HG03066 (cell line): Measurements from ENCODE around the gene SVBP.
"Not testable (repeated sequence)": the region's sequence is repeated elsewhere in the genome, so short reads cannot be mapped to it uniquely, and the experiment has no call there.

Experiments used
- ATAC-seq: cut with Tn5 transposase; IDR thresholded peaks from one replicate; pipeline ENCODE4 v1.9.1; 2021; ENCODE audit warnings: low read depth; ENCODE audit not compliant: unreplicated experiment

SVBP gene

DNA sequence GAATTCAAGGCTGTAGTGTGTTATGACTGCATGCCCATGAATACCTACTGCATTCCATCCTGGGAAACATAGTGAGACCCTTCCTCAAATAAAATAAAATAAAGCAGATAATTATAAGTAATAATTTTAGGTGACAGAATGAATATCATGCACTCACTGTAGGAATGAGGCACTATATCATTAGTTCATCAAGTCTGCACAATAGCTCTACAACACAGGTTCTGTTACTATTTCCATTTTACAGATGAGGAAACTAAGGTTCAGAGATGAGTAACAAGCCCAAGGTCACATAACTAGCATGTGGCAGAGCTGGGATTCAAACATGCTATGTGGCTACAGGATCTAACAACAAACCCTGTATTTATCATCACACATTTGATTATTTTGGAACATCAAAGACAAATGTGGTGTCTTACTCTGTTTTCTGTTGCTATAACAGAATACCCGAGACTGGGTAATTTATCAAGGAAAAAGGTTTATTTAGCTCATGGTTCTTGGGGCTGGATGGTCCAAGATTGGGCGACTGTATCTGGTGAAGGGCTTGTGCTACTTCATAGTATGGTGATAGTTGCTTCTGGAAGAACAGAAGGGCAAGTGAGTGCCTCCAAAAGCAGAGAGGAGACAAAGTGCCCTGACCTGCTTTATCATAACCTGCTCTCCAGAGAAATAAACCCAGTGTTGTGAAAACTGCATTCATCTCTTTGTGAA lies 24.4 kb upstream of the SVBP start:
- ATAC-seq, result no peak

DNA sequence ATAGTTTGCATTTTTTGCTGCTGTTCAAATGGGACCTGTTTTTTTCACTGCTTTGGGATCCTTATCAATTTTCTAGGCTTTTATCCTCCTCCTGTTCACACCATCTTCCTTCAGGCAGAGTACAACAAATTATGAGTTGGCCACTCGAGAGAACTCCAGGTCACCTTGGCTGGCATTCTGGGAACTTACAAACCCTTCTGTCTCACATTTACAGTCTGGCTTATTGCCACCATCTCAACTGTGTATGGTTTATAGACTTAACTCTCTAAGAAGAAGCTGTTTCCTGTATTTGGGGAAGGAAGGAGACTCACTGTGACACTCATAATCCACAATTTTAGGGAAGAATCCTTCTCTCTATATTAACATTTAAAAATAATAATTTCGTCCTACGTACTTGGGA lies 23.8 kb upstream of the SVBP start:
- ATAC-seq, result no peak

DNA sequence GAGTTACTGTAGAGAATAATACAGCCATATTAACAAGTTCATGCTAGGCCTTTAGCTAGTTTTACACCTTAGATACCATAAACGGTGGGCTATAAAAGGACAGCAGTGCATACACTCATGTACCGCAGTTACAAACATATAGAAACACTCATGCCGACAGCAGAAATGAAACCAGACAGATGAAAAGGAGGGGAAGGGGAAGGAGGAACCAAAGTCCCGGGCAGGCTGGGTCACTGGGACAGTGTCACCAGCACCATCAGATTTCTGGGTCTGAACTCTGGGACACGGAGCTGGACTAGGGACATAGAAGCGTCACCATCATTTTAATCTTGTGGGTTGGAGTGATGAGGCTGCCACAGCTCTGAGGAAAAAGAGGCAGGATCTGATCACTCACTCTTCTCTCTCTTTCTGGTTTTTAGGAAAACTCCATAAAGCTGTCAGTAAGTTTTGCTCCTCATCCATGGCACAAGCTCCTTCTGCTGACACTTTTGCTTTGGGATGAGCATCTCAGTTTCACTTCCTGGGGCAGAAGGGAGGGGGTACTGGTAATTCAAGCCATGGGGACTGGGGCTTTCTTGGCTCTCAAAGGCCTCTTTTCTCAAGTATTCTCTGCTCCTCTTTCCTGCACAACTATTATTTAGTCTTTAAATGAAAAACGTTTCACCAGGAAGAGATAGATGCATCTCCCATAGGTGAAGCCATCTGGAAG lies 21.4 kb upstream of the SVBP start:
- ATAC-seq, result no peak

DNA sequence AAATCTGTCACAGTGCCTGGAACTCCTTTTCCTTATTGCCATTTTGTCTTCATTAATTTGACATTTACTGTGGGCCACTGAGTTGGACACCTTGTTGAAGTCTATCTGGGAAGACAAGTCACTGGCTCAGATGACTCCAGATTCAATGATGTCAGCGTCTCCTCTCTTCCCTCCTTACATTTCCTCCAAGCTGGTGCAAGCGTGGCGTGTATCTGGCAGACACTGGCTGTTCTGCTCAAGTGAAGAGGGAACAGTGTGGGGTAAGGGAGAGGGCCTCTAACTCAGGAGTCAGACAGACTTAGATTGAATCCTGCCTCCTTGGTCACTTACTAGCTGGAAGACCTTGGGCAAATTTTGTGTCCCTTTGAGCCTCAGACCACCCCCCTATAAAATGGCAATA lies 20.5 kb upstream of the SVBP start:
- no peak for ATAC-seq

DNA sequence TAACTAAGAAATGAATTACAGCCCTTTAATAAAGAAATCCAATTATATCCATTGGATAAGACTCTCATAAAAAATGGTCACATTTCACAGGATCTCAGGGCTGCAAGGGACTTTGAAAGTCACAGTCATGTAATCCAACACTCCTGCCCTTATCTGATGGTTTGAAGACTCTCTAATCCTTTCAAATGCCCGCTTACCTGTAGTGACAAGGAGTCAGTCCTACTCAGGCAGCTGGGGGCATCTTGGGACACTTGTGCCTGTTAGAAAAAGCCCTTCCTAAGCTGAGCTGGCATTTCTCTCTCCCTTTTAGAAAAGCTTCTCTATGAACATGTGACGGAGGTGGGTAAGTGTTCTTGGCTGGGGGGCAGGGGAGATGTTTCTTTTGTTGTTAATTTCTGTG lies 18.2 kb upstream of the SVBP start:
- no peak for ATAC-seq

DNA sequence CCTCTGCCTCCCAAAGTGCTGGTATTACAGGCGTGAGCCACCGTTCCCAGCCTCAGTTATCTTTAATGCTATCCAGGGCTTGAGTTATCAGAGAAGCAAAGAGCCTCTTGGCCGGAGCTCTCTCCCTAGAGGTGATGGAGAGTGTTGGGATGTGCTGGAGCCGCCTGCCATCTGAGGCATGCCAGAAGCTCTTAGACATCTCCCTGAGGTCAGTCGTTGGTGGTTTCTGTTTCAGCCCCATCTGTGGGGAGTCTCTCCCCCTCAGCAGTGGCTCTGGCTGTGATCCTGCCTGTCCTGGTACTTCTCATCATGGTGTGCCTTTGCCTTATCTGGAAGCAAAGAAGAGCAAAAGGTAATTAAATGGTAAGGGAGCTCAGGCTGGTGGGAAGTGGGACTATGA lies 17.6 kb upstream of the SVBP start:
- ATAC-seq, result no peak

DNA sequence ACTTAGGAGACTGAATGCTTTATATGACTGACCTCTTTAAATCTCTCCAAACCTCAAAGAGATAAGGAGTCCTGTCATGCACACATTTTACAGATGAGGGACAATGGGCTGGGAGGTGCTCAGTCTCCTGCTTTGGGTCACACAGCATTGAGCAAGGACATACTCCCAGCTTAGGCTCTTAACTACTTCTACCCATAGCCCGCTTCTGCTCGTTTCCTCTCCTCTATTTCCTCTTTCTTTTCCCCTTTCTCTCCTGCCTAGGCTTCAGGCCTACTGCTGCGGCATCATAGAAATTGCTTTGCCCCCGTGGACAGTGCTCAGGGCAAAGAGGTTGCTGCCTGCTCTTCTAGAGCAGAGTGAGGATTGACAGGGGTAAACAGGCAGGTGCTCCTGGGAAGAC lies 16.8 kb upstream of the SVBP start:
- no peak for ATAC-seq

DNA sequence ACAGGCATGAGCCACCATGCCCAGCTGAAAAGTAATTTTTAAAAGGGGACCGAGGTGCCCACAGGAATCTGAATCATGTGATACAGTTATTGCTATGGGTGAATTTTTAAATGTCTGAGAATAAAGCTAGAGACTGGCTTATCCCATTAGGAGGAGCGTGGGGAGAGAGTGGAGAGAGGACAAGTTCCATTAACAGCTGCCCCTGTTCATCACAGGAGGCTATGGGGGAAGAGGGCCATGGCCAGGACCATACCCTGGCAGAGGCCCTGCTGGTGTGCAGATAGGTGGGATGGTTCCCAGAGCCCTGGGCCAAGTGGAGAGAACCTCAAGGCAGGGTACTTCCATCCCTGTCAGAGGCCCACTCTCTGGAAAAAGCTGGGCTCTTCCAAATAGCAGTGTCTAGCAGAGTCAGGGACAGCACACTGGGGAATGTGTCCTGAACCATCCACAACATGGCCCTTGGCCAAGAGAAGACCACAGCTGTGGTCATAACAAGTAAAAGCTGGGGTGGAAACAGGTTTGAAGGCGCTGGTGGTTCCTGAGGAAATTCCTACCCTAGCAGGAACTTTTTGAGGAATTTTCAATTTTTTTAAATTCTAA lies 15.5 kb upstream of the SVBP start:
- ATAC-seq, result no peak

DNA sequence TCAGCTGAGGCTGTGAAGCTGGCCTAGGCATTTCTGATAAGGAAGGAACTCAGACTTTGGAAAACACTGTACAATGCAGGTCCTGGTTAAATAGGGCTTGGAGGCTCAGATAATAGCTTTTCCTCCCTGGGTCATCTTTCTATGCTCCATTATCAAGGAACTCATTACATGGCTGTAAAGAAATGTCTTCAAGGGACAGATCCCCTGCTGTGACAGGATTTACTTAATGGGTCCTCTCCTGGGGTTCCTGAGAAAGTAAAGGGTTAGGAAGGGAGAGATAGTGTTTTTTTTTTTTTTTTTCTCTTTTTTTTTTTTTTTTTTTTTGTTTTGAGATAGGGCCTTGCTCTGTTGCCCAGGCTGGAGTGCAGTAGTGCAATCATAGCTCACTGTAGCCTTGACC lies 14.1 kb upstream of the SVBP start:
- ATAC-seq, result no peak

DNA sequence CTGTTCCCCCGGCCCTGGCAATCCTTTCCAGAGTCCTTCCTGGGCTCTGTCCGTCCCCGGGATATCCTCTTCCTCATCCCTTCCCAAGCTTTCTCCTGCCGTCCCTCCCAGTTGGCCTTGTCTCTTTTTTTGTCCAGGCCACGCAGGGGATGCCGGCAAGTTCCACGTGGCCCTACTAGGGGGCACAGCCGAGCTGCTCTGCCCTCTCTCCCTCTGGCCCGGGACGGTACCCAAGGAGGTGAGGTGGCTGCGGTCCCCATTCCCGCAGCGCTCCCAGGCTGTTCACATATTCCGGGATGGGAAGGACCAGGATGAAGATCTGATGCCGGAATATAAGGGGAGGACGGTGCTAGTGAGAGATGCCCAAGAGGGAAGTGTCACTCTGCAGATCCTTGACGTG lies 13.4 kb upstream of the SVBP start:
- no peak for ATAC-seq

DNA sequence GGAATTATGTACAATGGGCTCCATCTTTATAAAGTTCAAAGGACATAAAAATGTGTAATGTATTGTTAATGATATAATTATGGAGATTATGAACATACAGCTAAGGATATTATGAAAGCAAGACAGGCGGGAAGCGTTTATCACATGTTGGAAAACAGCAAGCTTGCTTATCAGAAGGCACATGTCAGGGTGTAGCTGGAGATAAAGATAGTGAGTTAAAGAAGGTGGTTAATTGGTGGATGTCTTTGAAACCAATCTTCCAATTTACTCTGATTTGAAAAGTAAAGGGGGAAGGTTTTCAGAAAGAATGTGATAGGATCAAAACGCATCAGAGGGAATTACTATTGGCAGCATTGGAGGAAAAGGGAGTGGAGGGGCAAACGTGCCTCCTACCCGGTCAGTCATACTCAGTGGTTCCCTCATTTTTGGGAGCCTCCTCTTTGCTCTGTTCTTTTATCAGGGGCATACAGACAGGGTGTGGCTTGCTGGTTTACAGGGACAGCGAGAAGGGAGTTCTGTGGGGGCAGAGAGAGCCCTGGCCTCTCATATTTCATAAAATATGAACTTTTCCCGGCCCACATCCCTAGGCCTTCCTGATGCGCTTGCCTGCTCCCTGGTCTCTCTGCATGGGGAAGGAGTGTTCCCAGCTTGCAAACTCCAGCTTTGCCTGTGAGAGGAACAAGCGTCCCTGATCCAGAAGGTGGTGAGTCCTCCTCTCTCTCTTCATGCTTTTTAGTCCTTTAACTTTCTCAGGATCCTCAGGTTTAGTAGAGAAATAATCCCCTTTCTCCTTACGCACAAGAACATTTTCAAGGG lies 8.0 kb upstream of the SVBP start:
- no peak for ATAC-seq

DNA sequence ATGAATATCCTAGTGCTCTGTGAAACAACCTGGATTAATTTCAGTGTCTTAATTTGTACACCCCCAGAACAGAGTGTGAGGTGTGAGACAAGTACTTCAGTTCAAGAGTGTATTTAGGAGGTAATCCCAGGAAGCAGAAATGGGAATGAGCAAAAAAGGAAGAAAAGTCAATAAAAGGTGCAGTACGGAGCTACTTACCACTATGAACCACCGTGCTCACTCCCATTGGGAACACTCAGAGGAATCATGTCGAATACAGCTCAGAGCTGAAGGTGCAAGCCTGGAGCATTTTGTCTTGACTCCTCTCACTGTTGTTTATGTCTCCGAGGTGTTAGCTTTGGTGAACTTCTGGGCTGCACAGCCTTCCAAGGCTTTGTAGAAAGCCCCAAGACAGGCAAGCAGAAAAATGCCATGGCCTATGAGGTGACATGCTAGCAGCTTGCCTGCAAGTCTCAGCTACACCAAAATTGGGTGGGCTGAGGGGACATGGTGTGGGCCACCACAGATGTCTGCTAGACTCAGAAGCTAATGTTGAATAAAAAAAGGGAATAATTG lies 7.4 kb upstream of the SVBP start:
- ATAC-seq, result no peak

DNA sequence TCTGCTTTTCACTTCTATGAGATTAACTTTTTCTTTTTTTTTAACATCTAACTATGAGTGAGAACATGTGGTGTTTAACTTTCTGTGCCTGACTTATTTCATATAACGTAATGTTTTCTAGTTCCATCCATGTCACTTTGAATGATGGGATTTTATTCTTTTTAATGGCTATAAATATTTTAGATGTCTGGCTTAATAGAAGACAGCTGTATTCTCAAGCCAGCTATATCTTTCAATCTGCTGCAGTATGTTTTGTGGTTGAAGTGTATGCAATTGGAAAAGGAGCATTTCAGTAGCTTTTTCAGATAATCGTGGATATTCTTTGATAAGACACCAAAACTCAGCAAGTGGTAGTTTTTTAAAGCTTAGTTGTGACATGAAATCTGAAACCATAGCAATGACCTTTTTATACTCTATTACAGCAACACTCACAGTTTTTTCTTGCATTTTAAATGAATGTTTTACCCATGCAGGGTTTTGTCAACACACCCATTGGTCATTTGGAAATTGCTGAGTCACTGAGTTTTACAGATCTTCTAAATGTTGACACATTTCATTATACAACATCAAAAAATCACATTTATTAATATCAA lies 5.7 kb upstream of the SVBP start:
- ATAC-seq, result no peak

DNA sequence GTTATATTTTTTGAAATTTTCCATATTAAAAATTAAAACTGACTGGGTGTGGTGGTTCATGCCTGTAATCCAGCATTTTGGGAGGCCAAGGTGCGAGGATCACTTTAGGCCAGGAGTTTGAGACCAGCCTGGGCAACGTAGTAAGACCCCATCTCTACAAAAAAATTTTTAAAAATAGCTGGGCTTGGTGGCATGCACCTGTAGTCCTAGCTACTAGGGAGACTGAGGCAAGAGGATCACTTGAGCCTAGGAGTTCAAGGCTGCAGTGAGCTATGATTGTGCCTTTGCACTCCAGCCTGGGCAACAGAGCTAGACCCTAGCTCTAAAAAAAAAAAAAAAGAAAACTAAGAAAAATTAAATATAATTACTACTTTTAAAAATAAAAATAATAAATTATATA lies 4.5 kb upstream of the SVBP start:
- ATAC-seq, result no peak

DNA sequence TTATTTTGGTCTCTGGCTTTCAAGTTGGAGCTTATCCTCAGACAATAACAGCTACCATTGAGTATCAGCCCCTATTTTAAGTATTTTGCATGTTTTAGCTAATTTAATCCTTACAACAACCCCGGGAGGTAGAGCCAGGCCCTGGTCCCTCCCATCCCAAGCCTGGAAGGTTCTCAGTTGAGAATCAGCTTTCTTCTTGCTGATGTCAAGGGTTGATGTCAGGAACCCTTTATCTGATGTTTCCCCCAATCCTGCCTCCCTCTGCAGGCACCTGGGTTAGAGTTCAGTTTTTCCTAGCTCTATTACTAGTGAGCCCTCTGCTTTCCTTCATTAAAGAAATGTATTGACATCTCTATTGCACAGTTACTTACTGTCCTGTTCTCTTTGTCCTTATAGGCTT lies 3.6 kb upstream of the SVBP start:
- no peak for ATAC-seq

DNA sequence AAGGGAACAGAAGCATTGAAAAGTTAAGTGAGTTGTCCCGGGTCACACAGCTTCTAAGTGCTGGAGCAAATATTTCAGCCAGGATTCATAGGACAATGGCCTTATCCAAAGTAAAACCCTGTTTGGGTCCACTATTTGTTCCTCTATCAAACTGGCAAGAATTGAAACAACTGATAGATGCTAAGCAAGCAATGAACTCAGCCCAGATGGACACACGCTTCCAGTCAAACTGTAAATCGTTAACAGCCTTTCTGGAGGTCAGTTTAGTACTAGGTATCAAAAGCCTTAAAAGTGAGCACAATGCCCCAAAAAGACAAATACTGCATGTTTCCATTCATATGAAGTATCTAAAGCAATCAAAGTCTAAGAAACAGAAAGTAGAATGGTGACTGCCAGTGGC lies 779 bp upstream of the SVBP start:
- no peak for ATAC-seq

DNA sequence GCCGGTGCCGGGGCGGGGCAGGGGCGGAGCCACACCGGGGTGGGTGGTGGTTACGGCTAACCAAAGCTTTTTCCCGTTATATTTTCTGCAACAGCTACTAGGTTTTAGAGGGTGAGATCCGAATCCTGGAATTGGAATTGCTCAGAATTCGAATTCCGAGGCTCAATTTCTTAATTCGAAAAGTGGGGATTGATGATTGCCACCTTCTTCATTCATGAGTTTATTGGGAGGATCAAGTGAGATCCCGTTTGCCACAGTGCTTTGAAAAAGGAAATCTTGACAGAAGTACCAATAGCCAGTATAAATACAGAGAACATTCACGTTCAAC lies 207 bp upstream of the SVBP start:
- ATAC-seq, result no peak

DNA sequence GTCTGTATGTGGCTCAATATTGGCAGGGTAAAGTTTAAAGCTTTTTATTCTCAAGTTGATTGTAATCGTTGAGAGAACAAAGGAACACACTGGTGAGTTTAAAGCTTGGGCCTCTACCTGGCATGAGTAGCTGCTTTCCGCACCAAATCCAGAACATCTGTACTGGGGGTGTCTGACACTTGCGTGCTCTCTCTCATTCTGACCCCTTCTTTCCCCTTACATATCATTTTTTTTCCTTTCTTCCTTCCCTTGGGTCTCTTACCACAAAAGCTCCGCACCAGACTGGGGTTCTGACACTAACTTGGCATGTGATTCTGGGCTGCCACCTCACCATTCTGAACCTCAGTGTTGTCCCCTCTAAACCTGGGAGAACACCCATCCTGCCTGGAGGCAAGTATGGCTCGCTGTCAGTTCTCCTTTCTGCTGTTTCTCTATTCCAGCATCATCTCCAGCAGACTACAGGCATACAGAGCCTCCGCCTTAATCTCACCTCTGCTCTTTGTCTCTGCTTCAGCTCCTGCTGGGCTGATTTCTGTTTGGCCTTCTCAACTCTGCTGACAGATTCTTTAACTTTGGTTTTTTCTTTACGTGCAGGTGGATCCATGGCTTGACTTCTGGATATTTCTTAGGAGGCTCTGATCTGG lies 1.1 kb downstream of the SVBP start:
- ATAC-seq, result no peak

DNA sequence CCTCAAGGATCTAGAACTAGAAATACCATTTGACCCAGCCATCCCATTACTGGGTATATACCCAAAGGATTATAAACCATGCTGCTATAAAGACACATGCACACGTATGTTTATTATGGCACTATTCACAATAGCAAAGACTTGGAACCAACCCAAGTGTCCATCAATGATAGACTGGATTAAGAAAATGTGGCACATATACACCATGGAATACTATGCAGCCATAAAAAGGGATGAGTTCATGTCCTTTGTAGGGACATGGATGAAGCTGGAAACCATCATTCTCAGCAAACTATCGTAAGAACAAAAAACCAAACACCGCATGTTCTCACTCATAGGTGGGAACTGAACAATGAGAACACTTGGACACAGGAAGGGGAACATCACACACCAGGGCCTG lies 2.4 kb downstream of the SVBP start:
- ATAC-seq, result not testable (repeated sequence)

DNA sequence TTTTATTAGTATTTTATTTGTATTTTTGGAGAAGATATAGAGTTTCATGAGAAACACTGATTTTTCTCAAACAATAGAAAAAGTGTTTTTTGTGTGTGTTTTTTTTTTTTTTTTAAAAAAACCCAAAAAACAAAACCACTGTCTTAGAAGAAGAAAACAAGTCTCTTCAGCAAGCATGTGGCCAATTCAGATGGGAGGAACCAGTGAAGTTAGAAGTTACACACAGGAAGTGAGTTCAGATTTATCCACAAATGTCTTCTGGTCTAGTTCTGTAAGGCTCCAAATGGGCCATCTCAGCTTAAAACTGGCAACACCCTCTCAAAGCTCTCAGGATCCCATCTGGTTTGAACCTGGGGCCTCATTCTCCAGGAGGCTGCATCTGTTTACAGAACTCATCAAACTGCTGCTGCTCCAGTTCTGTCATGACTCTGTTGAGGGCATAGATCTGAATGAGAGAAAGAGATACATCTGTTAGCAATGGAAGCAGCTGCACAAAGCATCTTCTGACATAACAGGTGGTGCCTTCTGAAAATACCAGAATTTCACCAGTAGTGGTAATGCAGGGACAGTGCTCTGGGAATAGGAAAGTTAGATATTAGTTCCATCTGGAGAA lies 10.0 kb downstream of the SVBP start:
- no peak for ATAC-seq
